GM18498 (cell line): ENCODE results near the gene PARP4.
"Not testable (repeated sequence)": the region's sequence is repeated elsewhere in the genome, so short reads cannot be mapped to it uniquely, and the experiment has no call there.

Experiments used
- ATAC-seq: cut with Tn5 transposase; IDR thresholded peaks from one replicate; pipeline ENCODE4 v1.9.1; 2021; ENCODE audit warnings: mild to moderate bottlenecking, moderate library complexity; ENCODE audit not compliant: unreplicated experiment

PARP4 gene

GRCh38 chr13:24512197-24512907 lies at the start of gene PARP4:
Gene PARP4, minus strand, starts transcription at chr13:24512778. Its CDS starts 9,002 bp downstream, at chr13:24503776.
- peak; percentile 84 for ATAC-seq

GRCh38 chr13:24560579-24561187 lies 48.1 kb upstream of the PARP4 start:
- ATAC-seq, result not testable (repeated sequence)

GRCh38 chr13:24559431-24560218 lies 47.0 kb upstream of the PARP4 start:
- not testable (repeated sequence) for ATAC-seq

- ATAC-seq, result no peak
Observed at GRCh38 chr13:24557081-24557480, 44.5 kb upstream of the PARP4 start.

- not testable (repeated sequence) for ATAC-seq
Observed at GRCh38 chr13:24553892-24554291, 41.3 kb upstream of the PARP4 start.

- ATAC-seq, result peak; percentile 53
Observed at GRCh38 chr13:24541476-24542352, 29.1 kb upstream of the PARP4 start.

GRCh38 chr13:24541127-24541475 lies 28.5 kb upstream of the PARP4 start:
- no peak for ATAC-seq

GRCh38 chr13:24540236-24541126 lies 27.9 kb upstream of the PARP4 start:
- ATAC-seq, result no peak

- ATAC-seq, result no peak
Observed at GRCh38 chr13:24539500-24540165, 27.1 kb upstream of the PARP4 start.

- no peak for ATAC-seq
Observed at GRCh38 chr13:24529478-24529877, 16.9 kb upstream of the PARP4 start.

- no peak for ATAC-seq
Observed at GRCh38 chr13:24528816-24529398, 16.3 kb upstream of the PARP4 start.

- no peak for ATAC-seq
Observed at GRCh38 chr13:24527266-24527775, 14.7 kb upstream of the PARP4 start.

GRCh38 chr13:24520733-24521132 lies 8.2 kb upstream of the PARP4 start:
- ATAC-seq, result no peak

- no peak for ATAC-seq
Observed at GRCh38 chr13:24516919-24517318, 4.3 kb upstream of the PARP4 start.

GRCh38 chr13:24512908-24513213 lies 283 bp upstream of the PARP4 start:
- no peak for ATAC-seq

GRCh38 chr13:24511816-24512196 lies 772 bp downstream of the PARP4 start:
- peak; percentile 2 for ATAC-seq

GRCh38 chr13:24511019-24511815 lies 1.4 kb downstream of the PARP4 start:
- peak; percentile 42 for ATAC-seq

- no peak for ATAC-seq
Observed at GRCh38 chr13:24506698-24507335, 5.8 kb downstream of the PARP4 start.
